NOMO-1 treated with DMSO at 0.1 percent for 48 hours (cell line): ENCODE results near the gene GPR83.
"Not testable (repeated sequence)": the region's sequence is repeated elsewhere in the genome, so short reads cannot be mapped to it uniquely, and the experiment has no call there.

Experiments
- DNase-seq: peaks from one replicate; lab custom pipeline; 2025; ENCODE audit not compliant: unreplicated experiment; lab: John Stamatoyannopoulos, UW

The GPR83 gene

GRCh38 chr11:94400839-94401772 is at the start of gene GPR83:
TSS of gene GPR83 (minus strand) at chr11:94401419. CDS start at chr11:94401247, 172 bp downstream.
- no peak for DNase-seq

GRCh38 chr11:94450048-94450447 is 48.8 kb upstream of the GPR83 start:
- no peak for DNase-seq

GRCh38 chr11:94449437-94449836 is 48.2 kb upstream of the GPR83 start:
- DNase-seq: no peak

- no peak for DNase-seq
Observed at GRCh38 chr11:94449029-94449428, 47.8 kb upstream of the GPR83 start.

GRCh38 chr11:94447149-94447548 is 45.9 kb upstream of the GPR83 start:
- DNase-seq: no peak

- no peak for DNase-seq
Observed at GRCh38 chr11:94445641-94446040, 44.4 kb upstream of the GPR83 start.

GRCh38 chr11:94433049-94433448 is 31.8 kb upstream of the GPR83 start:
- no peak for DNase-seq

- no peak for DNase-seq
Observed at GRCh38 chr11:94424662-94425061, 23.4 kb upstream of the GPR83 start.

GRCh38 chr11:94424011-94424410 is 22.8 kb upstream of the GPR83 start:
- no peak for DNase-seq

- DNase-seq: no peak
Observed at GRCh38 chr11:94423507-94423906, 22.3 kb upstream of the GPR83 start.

- DNase-seq: no peak
Observed at GRCh38 chr11:94418123-94418765, 17.0 kb upstream of the GPR83 start.

- DNase-seq: peak; percentile 4
Observed at GRCh38 chr11:94417386-94417987, 16.3 kb upstream of the GPR83 start.

- DNase-seq: no peak
Observed at GRCh38 chr11:94405062-94405833, 4.0 kb upstream of the GPR83 start.

GRCh38 chr11:94402355-94402754 is 1.1 kb upstream of the GPR83 start:
- DNase-seq: no peak

- DNase-seq: no peak
Observed at GRCh38 chr11:94401773-94402265, 600 bp upstream of the GPR83 start.

- DNase-seq: no peak
Observed at GRCh38 chr11:94400457-94400838, 771 bp downstream of the GPR83 start.

- no peak for DNase-seq
Observed at GRCh38 chr11:94400050-94400449, 1.2 kb downstream of the GPR83 start.

GRCh38 chr11:94398101-94398500 is 3.1 kb downstream of the GPR83 start:
- DNase-seq: no peak

GRCh38 chr11:94396282-94396681 is 4.9 kb downstream of the GPR83 start:
- no peak for DNase-seq

- not testable (repeated sequence) for DNase-seq
Observed at GRCh38 chr11:94391937-94392336, 9.3 kb downstream of the GPR83 start.

GRCh38 chr11:94379613-94380012 is 21.6 kb downstream of the GPR83 start:
- no peak for DNase-seq
